Breast epithelium (tissue), 3 donors: Measurements from ENCODE around the gene PHACTR1.

ENCODE experiments used
- POLR2A ChIP-seq: fragments of 450-650 bp; IDR thresholded peaks from one replicate; pipeline ENCODE4 v1.6.1; 2016; ENCODE audit warnings: antibody characterized with exemption, mild to moderate bottlenecking, moderate library complexity
- POLR2AphosphoS5 ChIP-seq, 3 donors: sonication (generic); formaldehyde crosslinking; IDR thresholded peaks; one replicate each; pipeline ENCODE4 v1.6.1; 2017; ENCODE audit warnings: antibody characterized with exemption in 3 of 3

- TF ChIP-seq POLR2A: no peak
- no peak for TF ChIP-seq POLR2AphosphoS5 (IDR thresholded peaks at IDR 0.05)
These were observed 599.3 kb downstream of the PHACTR1 start for GRCh38 chr6:13315896-13316295.
